ENCODE data around the gene TIGD2. TPM values are rescaled to one million over a fixed set of nuclear protein-coding genes. Genes with fewer than 3 reads are reported as not detected.

TIGD2 gene
- total and polyA plus RNA-seq, 2 experiments from 2014 or later, result 2.1 to 6.7 TPM

DNA sequence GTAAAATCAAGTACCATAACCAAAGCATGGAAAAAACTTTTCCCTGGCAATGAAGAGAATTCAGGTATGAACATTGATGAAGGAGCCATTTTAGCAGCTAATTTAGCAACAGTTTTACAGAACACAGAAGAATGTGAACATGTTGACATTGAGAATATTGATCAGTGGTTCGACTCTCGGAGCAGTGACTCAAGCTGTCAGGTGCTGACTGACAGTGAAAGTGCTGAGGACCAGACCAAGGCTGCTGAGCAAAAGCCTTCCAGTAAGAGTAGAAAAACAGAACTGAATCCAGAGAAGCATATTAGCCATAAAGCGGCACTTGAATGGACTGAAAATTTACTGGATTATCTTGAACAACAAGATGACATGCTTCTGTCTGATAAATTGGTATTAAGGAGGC is 2.8 kb downstream of the TIGD2 start:
- H3K27ac Mint-ChIP-seq, result no peak overlapping the region
- TF ChIP-seq STAT1 (IDR thresholded peaks at IDR 0.05; ENCODE audit: unreplicated experiment) (no peak), ZNF114 (CRISPR knock-in tag; IDR thresholded peaks at IDR 0.05) (no peak), EZH2 (IDR thresholded peaks at IDR 0.05; ENCODE audit: low read depth, unreplicated experiment) (no peak), ZNF331 (CRISPR knock-in tag; IDR thresholded peaks at IDR 0.05; ENCODE audit: low read depth) (no peak), POLR2AphosphoS5 (IDR thresholded peaks at IDR 0.05; ENCODE audit: low read depth) (no peak), JUNB (IDR thresholded peaks at IDR 0.05; ENCODE audit: unreplicated experiment) (no peak), EZH2phosphoT487 (IDR thresholded peaks at IDR 0.05; ENCODE audit: unreplicated experiment) (no peak), NANOG (IDR thresholded peaks at IDR 0.05; ENCODE audit: borderline replicate concordance) (no peak), CREB1 (CRISPR knock-in tag; IDR thresholded peaks at IDR 0.05; ENCODE audit: low read depth) (no peak)
- TF ChIP-seq, protein P1, sequence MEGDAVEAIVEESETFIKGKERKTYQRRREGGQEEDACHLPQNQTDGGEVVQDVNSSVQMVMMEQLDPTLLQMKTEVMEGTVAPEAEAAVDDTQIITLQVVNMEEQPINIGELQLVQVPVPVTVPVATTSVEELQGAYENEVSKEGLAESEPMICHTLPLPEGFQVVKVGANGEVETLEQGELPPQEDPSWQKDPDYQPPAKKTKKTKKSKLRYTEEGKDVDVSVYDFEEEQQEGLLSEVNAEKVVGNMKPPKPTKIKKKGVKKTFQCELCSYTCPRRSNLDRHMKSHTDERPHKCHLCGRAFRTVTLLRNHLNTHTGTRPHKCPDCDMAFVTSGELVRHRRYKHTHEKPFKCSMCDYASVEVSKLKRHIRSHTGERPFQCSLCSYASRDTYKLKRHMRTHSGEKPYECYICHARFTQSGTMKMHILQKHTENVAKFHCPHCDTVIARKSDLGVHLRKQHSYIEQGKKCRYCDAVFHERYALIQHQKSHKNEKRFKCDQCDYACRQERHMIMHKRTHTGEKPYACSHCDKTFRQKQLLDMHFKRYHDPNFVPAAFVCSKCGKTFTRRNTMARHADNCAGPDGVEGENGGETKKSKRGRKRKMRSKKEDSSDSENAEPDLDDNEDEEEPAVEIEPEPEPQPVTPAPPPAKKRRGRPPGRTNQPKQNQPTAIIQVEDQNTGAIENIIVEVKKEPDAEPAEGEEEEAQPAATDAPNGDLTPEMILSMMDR (conservative IDR thresholded peaks at IDR 0.05; ENCODE audit: low read depth in 2 of 2), result no peak
- TF ChIP-seq, protein P2, sequence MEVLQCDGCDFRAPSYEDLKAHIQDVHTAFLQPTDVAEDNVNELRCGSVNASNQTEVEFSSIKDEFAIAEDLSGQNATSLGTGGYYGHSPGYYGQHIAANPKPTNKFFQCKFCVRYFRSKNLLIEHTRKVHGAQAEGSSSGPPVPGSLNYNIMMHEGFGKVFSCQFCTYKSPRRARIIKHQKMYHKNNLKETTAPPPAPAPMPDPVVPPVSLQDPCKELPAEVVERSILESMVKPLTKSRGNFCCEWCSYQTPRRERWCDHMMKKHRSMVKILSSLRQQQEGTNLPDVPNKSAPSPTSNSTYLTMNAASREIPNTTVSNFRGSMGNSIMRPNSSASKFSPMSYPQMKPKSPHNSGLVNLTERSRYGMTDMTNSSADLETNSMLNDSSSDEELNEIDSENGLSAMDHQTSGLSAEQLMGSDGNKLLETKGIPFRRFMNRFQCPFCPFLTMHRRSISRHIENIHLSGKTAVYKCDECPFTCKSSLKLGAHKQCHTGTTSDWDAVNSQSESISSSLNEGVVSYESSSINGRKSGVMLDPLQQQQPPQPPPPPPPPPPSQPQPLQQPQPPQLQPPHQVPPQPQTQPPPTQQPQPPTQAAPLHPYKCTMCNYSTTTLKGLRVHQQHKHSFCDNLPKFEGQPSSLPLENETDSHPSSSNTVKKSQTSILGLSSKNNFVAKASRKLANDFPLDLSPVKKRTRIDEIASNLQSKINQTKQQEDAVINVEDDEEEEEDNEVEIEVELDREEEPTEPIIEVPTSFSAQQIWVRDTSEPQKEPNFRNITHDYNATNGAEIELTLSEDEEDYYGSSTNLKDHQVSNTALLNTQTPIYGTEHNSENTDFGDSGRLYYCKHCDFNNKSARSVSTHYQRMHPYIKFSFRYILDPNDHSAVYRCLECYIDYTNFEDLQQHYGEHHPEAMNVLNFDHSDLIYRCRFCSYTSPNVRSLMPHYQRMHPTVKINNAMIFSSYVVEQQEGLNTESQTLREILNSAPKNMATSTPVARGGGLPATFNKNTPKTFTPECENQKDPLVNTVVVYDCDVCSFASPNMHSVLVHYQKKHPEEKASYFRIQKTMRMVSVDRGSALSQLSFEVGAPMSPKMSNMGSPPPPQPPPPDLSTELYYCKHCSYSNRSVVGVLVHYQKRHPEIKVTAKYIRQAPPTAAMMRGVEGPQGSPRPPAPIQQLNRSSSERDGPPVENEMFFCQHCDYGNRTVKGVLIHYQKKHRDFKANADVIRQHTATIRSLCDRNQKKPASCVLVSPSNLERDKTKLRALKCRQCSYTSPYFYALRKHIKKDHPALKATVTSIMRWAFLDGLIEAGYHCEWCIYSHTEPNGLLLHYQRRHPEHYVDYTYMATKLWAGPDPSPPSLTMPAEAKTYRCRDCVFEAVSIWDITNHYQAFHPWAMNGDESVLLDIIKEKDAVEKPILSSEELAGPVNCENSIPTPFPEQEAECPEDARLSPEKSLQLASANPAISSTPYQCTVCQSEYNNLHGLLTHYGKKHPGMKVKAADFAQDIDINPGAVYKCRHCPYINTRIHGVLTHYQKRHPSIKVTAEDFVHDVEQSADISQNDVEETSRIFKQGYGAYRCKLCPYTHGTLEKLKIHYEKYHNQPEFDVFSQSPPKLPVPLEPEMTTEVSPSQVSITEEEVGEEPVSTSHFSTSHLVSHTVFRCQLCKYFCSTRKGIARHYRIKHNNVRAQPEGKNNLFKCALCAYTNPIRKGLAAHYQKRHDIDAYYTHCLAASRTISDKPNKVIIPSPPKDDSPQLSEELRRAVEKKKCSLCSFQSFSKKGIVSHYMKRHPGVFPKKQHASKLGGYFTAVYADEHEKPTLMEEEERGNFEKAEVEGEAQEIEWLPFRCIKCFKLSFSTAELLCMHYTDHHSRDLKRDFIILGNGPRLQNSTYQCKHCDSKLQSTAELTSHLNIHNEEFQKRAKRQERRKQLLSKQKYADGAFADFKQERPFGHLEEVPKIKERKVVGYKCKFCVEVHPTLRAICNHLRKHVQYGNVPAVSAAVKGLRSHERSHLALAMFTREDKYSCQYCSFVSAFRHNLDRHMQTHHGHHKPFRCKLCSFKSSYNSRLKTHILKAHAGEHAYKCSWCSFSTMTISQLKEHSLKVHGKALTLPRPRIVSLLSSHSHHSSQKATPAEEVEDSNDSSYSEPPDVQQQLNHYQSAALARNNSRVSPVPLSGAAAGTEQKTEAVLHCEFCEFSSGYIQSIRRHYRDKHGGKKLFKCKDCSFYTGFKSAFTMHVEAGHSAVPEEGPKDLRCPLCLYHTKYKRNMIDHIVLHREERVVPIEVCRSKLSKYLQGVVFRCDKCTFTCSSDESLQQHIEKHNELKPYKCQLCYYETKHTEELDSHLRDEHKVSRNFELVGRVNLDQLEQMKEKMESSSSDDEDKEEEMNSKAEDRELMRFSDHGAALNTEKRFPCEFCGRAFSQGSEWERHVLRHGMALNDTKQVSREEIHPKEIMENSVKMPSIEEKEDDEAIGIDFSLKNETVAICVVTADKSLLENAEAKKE (CRISPR knock-in tag; IDR thresholded peaks at IDR 0.05), result no peak
- TF ChIP-seq, protein P3, sequence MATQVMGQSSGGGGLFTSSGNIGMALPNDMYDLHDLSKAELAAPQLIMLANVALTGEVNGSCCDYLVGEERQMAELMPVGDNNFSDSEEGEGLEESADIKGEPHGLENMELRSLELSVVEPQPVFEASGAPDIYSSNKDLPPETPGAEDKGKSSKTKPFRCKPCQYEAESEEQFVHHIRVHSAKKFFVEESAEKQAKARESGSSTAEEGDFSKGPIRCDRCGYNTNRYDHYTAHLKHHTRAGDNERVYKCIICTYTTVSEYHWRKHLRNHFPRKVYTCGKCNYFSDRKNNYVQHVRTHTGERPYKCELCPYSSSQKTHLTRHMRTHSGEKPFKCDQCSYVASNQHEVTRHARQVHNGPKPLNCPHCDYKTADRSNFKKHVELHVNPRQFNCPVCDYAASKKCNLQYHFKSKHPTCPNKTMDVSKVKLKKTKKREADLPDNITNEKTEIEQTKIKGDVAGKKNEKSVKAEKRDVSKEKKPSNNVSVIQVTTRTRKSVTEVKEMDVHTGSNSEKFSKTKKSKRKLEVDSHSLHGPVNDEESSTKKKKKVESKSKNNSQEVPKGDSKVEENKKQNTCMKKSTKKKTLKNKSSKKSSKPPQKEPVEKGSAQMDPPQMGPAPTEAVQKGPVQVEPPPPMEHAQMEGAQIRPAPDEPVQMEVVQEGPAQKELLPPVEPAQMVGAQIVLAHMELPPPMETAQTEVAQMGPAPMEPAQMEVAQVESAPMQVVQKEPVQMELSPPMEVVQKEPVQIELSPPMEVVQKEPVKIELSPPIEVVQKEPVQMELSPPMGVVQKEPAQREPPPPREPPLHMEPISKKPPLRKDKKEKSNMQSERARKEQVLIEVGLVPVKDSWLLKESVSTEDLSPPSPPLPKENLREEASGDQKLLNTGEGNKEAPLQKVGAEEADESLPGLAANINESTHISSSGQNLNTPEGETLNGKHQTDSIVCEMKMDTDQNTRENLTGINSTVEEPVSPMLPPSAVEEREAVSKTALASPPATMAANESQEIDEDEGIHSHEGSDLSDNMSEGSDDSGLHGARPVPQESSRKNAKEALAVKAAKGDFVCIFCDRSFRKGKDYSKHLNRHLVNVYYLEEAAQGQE (IDR thresholded peaks at IDR 0.05; ENCODE audit: unreplicated experiment), result no peak
- TF ChIP-seq, protein P4, sequence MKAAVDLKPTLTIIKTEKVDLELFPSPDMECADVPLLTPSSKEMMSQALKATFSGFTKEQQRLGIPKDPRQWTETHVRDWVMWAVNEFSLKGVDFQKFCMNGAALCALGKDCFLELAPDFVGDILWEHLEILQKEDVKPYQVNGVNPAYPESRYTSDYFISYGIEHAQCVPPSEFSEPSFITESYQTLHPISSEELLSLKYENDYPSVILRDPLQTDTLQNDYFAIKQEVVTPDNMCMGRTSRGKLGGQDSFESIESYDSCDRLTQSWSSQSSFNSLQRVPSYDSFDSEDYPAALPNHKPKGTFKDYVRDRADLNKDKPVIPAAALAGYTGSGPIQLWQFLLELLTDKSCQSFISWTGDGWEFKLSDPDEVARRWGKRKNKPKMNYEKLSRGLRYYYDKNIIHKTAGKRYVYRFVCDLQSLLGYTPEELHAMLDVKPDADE (IDR thresholded peaks at IDR 0.05), result no peak
- no peaks in the 10 kb centered on the region; the same call in 1 of the 2 replicates for H4K20me1 ChIP-seq (replicated peaks; ENCODE audit: insufficient read depth)
- peaks cover 15% of the 10 kb centered on the region; the same call in 1 of the 2 replicates for H3K4me1 ChIP-seq (ENCODE audit: insufficient read depth)
- H3K36me3 ChIP-seq (ENCODE audit: insufficient read depth), result no peaks in the 10 kb centered on the region
- H3K9me3 Mint-ChIP-seq, result 0 out of 3 replicates have a peak, but pooled peaks cover 2% of the 10 kb centered on the region
- H3K4me3 Mint-ChIP-seq, result no peak overlapping the region
- no peak overlapping the region for H3K27ac ChIP-seq (ENCODE audit: low read depth)
- no peaks in the 10 kb centered on the region for H3F3A ChIP-seq (replicated peaks; ENCODE audit: low read depth)
- H3K27me3 ChIP-seq (ENCODE audit: insufficient read depth), result peaks cover 33% of the 10 kb centered on the region
- H3K4me3 ChIP-seq, result no peak overlapping the region
- H3K4me2 ChIP-seq, result no peak overlapping the region
- H3K9me2 ChIP-seq (ENCODE audit: insufficient read depth), result no peaks in the 10 kb centered on the region
- H3K36me3 Mint-ChIP-seq (ENCODE audit: low read depth), result peaks cover 3% of the 10 kb centered on the region; the same call in 2 of the 3 replicates
- peaks cover 24% of the 10 kb centered on the region for H3K27me3 Mint-ChIP-seq (ENCODE audit: insufficient read depth, low read depth, poor library complexity)
- DNase-seq (ENCODE audit: low spot score) (no peak), ATAC-seq (no peak)
- no peak overlapping the region for H2AFZ ChIP-seq
- peaks cover 18% of the 10 kb centered on the region for H3K4me1 Mint-ChIP-seq
- no peaks in the 10 kb centered on the region for H3K79me2 ChIP-seq (replicated peaks; ENCODE audit: insufficient read depth)

Measured in GM23338 (cell line).